OCI-LY7 (cell line): ENCODE data around the gene INF2.

Experiments used
- EZH2phosphoT487 ChIP-seq: fragments of 200-600 bp; sonication (generic); IDR thresholded peaks from 2 replicates; pipeline ENCODE4 v1.6.1; 2018; ENCODE audit warnings: low read depth, borderline replicate concordance, mild to moderate bottlenecking, mixed run types, antibody characterized with exemption, low read length, moderate library complexity, mixed read lengths
- TF ChIP-seq, protein P1 (sequence below): fragments of 200-600 bp; sonication (generic); conservative IDR thresholded peaks from 2 replicates; pipeline ENCODE4 v1.5.1; 2014; ENCODE audit warnings: mild to moderate bottlenecking, antibody characterized with exemption, low read length, moderate library complexity, mixed read lengths

DNA sequence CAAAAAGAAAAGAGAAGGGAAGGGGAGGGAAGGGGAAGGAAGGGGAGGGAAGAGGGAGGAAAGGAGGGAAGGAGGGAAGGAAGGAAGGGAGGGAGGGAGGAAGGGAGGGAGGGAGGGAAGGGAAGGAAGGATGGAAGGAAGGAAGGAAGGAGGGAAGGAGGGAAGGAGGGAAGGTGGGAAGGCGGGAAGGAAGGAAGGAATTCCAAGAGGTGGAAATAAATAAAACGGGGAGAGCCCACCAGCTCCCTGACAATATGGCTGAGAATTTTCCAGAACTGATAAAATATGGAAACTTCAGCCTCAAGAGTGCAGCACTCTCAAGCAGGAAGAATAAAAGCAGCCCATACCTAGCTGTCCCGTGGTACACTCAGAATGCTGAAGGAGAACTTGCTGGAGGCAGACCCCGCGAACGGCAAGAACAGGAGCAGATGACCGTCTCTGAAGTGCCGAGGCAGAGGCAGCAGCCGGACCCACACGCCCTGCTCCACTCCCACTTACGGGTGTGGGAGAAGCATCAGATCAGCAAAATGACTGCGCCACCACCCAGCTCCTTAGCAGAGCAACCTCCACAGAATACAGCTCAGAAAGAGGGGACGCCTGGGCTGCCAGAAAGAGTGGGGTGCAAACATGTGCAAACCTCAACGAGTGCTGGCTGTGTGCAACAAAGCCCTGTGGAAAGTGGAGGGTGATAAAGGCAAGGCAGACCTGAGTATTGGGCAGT, 34.1 kb upstream of the INF2 start:
- TF ChIP-seq, protein P1, sequence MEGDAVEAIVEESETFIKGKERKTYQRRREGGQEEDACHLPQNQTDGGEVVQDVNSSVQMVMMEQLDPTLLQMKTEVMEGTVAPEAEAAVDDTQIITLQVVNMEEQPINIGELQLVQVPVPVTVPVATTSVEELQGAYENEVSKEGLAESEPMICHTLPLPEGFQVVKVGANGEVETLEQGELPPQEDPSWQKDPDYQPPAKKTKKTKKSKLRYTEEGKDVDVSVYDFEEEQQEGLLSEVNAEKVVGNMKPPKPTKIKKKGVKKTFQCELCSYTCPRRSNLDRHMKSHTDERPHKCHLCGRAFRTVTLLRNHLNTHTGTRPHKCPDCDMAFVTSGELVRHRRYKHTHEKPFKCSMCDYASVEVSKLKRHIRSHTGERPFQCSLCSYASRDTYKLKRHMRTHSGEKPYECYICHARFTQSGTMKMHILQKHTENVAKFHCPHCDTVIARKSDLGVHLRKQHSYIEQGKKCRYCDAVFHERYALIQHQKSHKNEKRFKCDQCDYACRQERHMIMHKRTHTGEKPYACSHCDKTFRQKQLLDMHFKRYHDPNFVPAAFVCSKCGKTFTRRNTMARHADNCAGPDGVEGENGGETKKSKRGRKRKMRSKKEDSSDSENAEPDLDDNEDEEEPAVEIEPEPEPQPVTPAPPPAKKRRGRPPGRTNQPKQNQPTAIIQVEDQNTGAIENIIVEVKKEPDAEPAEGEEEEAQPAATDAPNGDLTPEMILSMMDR = no peak
- TF ChIP-seq EZH2phosphoT487 = no peak
